ENCODE measurements around the gene CFAP92.
A peak's percentile ranks its signal among the peaks of the same experiment; 100 is the strongest.

GRCh38 chr3:128950223-128950938 lies 43.5 kb downstream of the CFAP92 start:
- TF ChIP-seq EZH2 (IDR thresholded peaks at IDR 0.05; ENCODE audit: borderline replicate concordance, low read depth, low read length, severe bottlenecking) = no peak
- no peak for TF ChIP-seq POLR2AphosphoS5 (IDR thresholded peaks at IDR 0.05; ENCODE audit: insufficient read depth, low read depth, low read length)
- TF ChIP-seq CTCF (IDR thresholded peaks at IDR 0.05; ENCODE audit: extremely low read depth in 1 of 2, insufficient read depth in 1 of 2, low read depth in 1 of 2, low read length in 2 of 2) = peak in 1 of 2 donors; percentile 52
- no peak for TF ChIP-seq POLR2A (IDR thresholded peaks at IDR 0.05; ENCODE audit: low read depth, low read length)
- TF ChIP-seq MAX (IDR thresholded peaks at IDR 0.05; ENCODE audit: insufficient read depth, insufficient read length) = no peak
- no peak for TF ChIP-seq MYC (IDR thresholded peaks at IDR 0.05; ENCODE audit: low read depth, low read length)
- no peak for TF ChIP-seq FOS (IDR thresholded peaks at IDR 0.05; ENCODE audit: borderline replicate concordance, insufficient read depth, low read length)
- TF ChIP-seq GATA2 (IDR thresholded peaks at IDR 0.05; ENCODE audit: insufficient read depth, insufficient read length, low read depth, low read length) = no peak
- TF ChIP-seq JUN (IDR thresholded peaks at IDR 0.05; ENCODE audit: borderline replicate concordance, insufficient read depth, insufficient read length, low read depth) = no peak
